Osteocyte (in vitro differentiated cells): ENCODE results near the gene LPIN1. TPM values are rescaled to one million over a fixed set of nuclear protein-coding genes. Genes with fewer than 3 reads are reported as not detected.

Experiments
- DNase-seq: peaks from one replicate; pipeline ENCODE4 v3.0.0; 2021; ENCODE audit warnings: mixed read lengths; ENCODE audit not compliant: unreplicated experiment; ENCODE audit errors: extremely low spot score
- H3K27ac Mint-ChIP-seq: one replicate; pipeline ENCODE4 v1.8.0; 2021; ENCODE audit warnings: mild to moderate bottlenecking, mixed read lengths; ENCODE audit not compliant: unreplicated experiment
- H3K27me3 Mint-ChIP-seq: one replicate; pipeline ENCODE4 v1.8.0; 2021; ENCODE audit warnings: mixed read lengths; ENCODE audit not compliant: unreplicated experiment
- H3K36me3 Mint-ChIP-seq: one replicate; pipeline ENCODE4 v1.8.0; 2021; ENCODE audit warnings: mixed read lengths; ENCODE audit not compliant: unreplicated experiment
- H3K4me1 Mint-ChIP-seq: one replicate; pipeline ENCODE4 v1.8.0; 2021; ENCODE audit warnings: mixed read lengths; ENCODE audit not compliant: unreplicated experiment
- H3K4me3 Mint-ChIP-seq: one replicate; pipeline ENCODE4 v1.8.0; 2021; ENCODE audit warnings: mild to moderate bottlenecking, moderate library complexity, mixed read lengths; ENCODE audit not compliant: unreplicated experiment
- H3K9me3 Mint-ChIP-seq: one replicate; pipeline ENCODE4 v1.8.0; 2021; ENCODE audit warnings: mixed read lengths; ENCODE audit not compliant: unreplicated experiment
- CTCF ChIP-seq: fragments of 200-600 bp; sonication (generic); IDR thresholded peaks from 2 replicates; pipeline ENCODE4 v1.5.0; 2021; ENCODE audit warnings: antibody characterized with exemption, mild to moderate bottlenecking, moderate library complexity
- total RNA-seq: library from RNA; stranded (reverse); gene quantifications from 2 replicates; pipeline ENCODE4 v1.2.1, GENCODE V29; 2021

The LPIN1 gene
- total RNA-seq, 1 donor from 2014 or later, result 26.7 TPM

GRCh38 chr2:11824901-11825828 lies 78.7 kb downstream of the LPIN1 start:
- Mint-ChIP-seq H3K27ac (peak overlapping the region; percentile 38), H3K4me1 (peaks cover 21% of the 10 kb centered on the region), H3K4me3 (no peak overlapping the region), H3K36me3 (peaks cover 23% of the 10 kb centered on the region), H3K27me3 (no peaks in the 10 kb centered on the region), H3K9me3 (no peaks in the 10 kb centered on the region)
- TF ChIP-seq CTCF, result no peak
- DNase-seq, result no peak

- Mint-ChIP-seq H3K36me3 (peaks cover 19% of the 10 kb centered on the region), H3K27ac (no peak overlapping the region), H3K4me1 (peaks cover 37% of the 10 kb centered on the region), H3K9me3 (no peaks in the 10 kb centered on the region), H3K27me3 (no peaks in the 10 kb centered on the region), H3K4me3 (no peak overlapping the region)
- TF ChIP-seq CTCF, result no peak
- DNase-seq, result no peak
Observed at GRCh38 chr2:11827547-11827946, 81.1 kb downstream of the LPIN1 start.

- H3K27ac Mint-ChIP-seq, result peak overlapping the region; percentile 95
- H3K27me3 Mint-ChIP-seq, result no peaks in the 10 kb centered on the region
- no peak for DNase-seq
- TF ChIP-seq CTCF, result no peak
- peaks cover 44% of the 10 kb centered on the region for H3K4me1 Mint-ChIP-seq
- H3K36me3 Mint-ChIP-seq, result peaks cover 13% of the 10 kb centered on the region
- no peaks in the 10 kb centered on the region for H3K9me3 Mint-ChIP-seq
- no peak overlapping the region for H3K4me3 Mint-ChIP-seq
Observed at GRCh38 chr2:11828933-11829323, 82.5 kb downstream of the LPIN1 start.

GRCh38 chr2:11829324-11829946 lies 83.0 kb downstream of the LPIN1 start:
- TF ChIP-seq CTCF, result peak; percentile 66
- peak overlapping the region; percentile 72 for H3K4me3 Mint-ChIP-seq
- H3K9me3 Mint-ChIP-seq, result peaks cover under 1% of the 10 kb centered on the region
- H3K4me1 Mint-ChIP-seq, result peaks cover 44% of the 10 kb centered on the region
- H3K27ac Mint-ChIP-seq, result peak overlapping the region; percentile 95
- H3K27me3 Mint-ChIP-seq, result no peaks in the 10 kb centered on the region
- DNase-seq, result no peak
- H3K36me3 Mint-ChIP-seq, result peaks cover 13% of the 10 kb centered on the region
